ENCODE measurements around the gene PIEZO2.

The PIEZO2 gene

GRCh38 chr18:11042247-11042646 is 107.1 kb downstream of the PIEZO2 start:
- no peak for DNase-seq
- in situ Hi-C loops (cut with MboI; ENCODE audit: low pct_unique_long_range_greater_than_20kb, low sequenced_read_pairs), result loop anchor here (25.0 kb wide), 1 partner anchor 180 kb away; no protein-coding TSS in a partner anchor

- in situ Hi-C loops (cut with MboI; ENCODE audit: low pct_unique_long_range_greater_than_20kb, low sequenced_read_pairs), result loop anchor here (25.0 kb wide), 1 partner anchor 179 kb away; no protein-coding TSS in a partner anchor
- peak; percentile 32 for DNase-seq
These were observed 108.3 kb downstream of the PIEZO2 start for GRCh38 chr18:11040823-11041656.

- DNase-seq, result no peak
- in situ Hi-C loops (cut with MboI; ENCODE audit: low pct_unique_long_range_greater_than_20kb, low sequenced_read_pairs), result loop anchor here (25.0 kb wide), 1 partner anchor 178 kb away; no protein-coding TSS in a partner anchor
These were observed 109.0 kb downstream of the PIEZO2 start for GRCh38 chr18:11040359-11040758.

- in situ Hi-C loops (cut with MboI; ENCODE audit: low pct_unique_long_range_greater_than_20kb, low sequenced_read_pairs), result loop anchor here (25.0 kb wide), 1 partner anchor 175 kb away; no protein-coding TSS in a partner anchor
- DNase-seq, result no peak
These were observed 111.7 kb downstream of the PIEZO2 start for GRCh38 chr18:11037533-11038240.

- DNase-seq, result no peak
- in situ Hi-C loops (cut with MboI; ENCODE audit: low pct_unique_long_range_greater_than_20kb, low sequenced_read_pairs), result loop anchor here (25.0 kb wide), 1 partner anchor 174 kb away; no protein-coding TSS in a partner anchor
These were observed 113.4 kb downstream of the PIEZO2 start for GRCh38 chr18:11035814-11036495.

GRCh38 chr18:11035376-11035775 is 114.0 kb downstream of the PIEZO2 start:
- DNase-seq, result no peak
- in situ Hi-C loops (cut with MboI; ENCODE audit: low pct_unique_long_range_greater_than_20kb, low sequenced_read_pairs), result loop anchor here (25.0 kb wide), 1 partner anchor 173 kb away; no protein-coding TSS in a partner anchor

- DNase-seq, result no peak
- in situ Hi-C loops (cut with MboI; ENCODE audit: low pct_unique_long_range_greater_than_20kb, low sequenced_read_pairs), result loop anchor here (25.0 kb wide), 1 partner anchor 173 kb away; no protein-coding TSS in a partner anchor
These were observed 114.5 kb downstream of the PIEZO2 start for GRCh38 chr18:11034884-11035283.

- in situ Hi-C loops (cut with MboI; ENCODE audit: low pct_unique_long_range_greater_than_20kb, low sequenced_read_pairs), result loop anchor here (25.0 kb wide), 1 partner anchor 171 kb away; no protein-coding TSS in a partner anchor
- no peak for DNase-seq
These were observed 115.9 kb downstream of the PIEZO2 start for GRCh38 chr18:11033503-11033902.

GRCh38 chr18:11031966-11032365 is 117.4 kb downstream of the PIEZO2 start:
- in situ Hi-C loops (cut with MboI; ENCODE audit: low pct_unique_long_range_greater_than_20kb, low sequenced_read_pairs), result loop anchor here (25.0 kb wide), 1 partner anchor 170 kb away; no protein-coding TSS in a partner anchor
- DNase-seq, result no peak

- DNase-seq, result no peak
- in situ Hi-C loops (cut with MboI; ENCODE audit: low pct_unique_long_range_greater_than_20kb, low sequenced_read_pairs), result loop anchor here (25.0 kb wide), 1 partner anchor 167 kb away; no protein-coding TSS in a partner anchor
These were observed 120.3 kb downstream of the PIEZO2 start for GRCh38 chr18:11029021-11029420.

- in situ Hi-C loops (cut with MboI; ENCODE audit: low pct_unique_long_range_greater_than_20kb, low sequenced_read_pairs), result loop anchor here (25.0 kb wide), 1 partner anchor 166 kb away; no protein-coding TSS in a partner anchor
- no peak for DNase-seq
These were observed 121.5 kb downstream of the PIEZO2 start for GRCh38 chr18:11027862-11028261.

GRCh38 chr18:11025671-11026070 is 123.7 kb downstream of the PIEZO2 start:
- DNase-seq, result no peak
- in situ Hi-C loops (cut with MboI; ENCODE audit: low pct_unique_long_range_greater_than_20kb, low sequenced_read_pairs), result loop anchor here (25.0 kb wide), 1 partner anchor 163 kb away; no protein-coding TSS in a partner anchor

- no peak for DNase-seq
- in situ Hi-C loops (cut with MboI; ENCODE audit: low pct_unique_long_range_greater_than_20kb, low sequenced_read_pairs), result loop anchor here (25.0 kb wide), 1 partner anchor 163 kb away; no protein-coding TSS in a partner anchor
These were observed 124.3 kb downstream of the PIEZO2 start for GRCh38 chr18:11024928-11025669.

- DNase-seq, result no peak
- in situ Hi-C loops (cut with MboI; ENCODE audit: low pct_unique_long_range_greater_than_20kb, low sequenced_read_pairs), result no loop called here
These were observed 127.9 kb downstream of the PIEZO2 start for GRCh38 chr18:11021477-11021876.

GRCh38 chr18:11020877-11021414 is 128.4 kb downstream of the PIEZO2 start:
- in situ Hi-C loops (cut with MboI; ENCODE audit: low pct_unique_long_range_greater_than_20kb, low sequenced_read_pairs), result no loop called here

GRCh38 chr18:11020161-11020853 is 129.1 kb downstream of the PIEZO2 start:
- no peak for DNase-seq
- in situ Hi-C loops (cut with MboI; ENCODE audit: low pct_unique_long_range_greater_than_20kb, low sequenced_read_pairs), result no loop called here

More at GRCh38 chr18:11020877-11021414, 128.4 kb downstream of the PIEZO2 start:
- no peak for DNase-seq

- in situ Hi-C loops (cut with MboI; ENCODE audit: low pct_unique_long_range_greater_than_20kb, low sequenced_read_pairs), result no loop called here
These were observed 129.9 kb downstream of the PIEZO2 start for GRCh38 chr18:11019295-11020105.

More at GRCh38 chr18:11019295-11020105, 129.9 kb downstream of the PIEZO2 start:
- no peak for DNase-seq

All from KBM-7 (cell line).